Breast epithelium (tissue), 3 donors: Measurements from ENCODE around the gene POLG.

Experiments
- POLR2AphosphoS5 ChIP-seq, 3 donors: sonication (generic); formaldehyde crosslinking; IDR thresholded peaks; one replicate each; pipeline ENCODE4 v1.6.1; 2017; ENCODE audit warnings: antibody characterized with exemption in 3 of 3
- TF ChIP-seq, protein P1 (sequence below), 3 donors: fragments of 450-650 bp; IDR thresholded peaks; one replicate each; pipeline ENCODE4 v1.5.1; 2016 to 2017; ENCODE audit warnings: antibody characterized with exemption in 3 of 3, mild to moderate bottlenecking in 3 of 3, moderate library complexity in 3 of 3

GRCh38 chr15:89333011-89333860 lies 1.4 kb downstream of the POLG start:
- TF ChIP-seq, protein P1, sequence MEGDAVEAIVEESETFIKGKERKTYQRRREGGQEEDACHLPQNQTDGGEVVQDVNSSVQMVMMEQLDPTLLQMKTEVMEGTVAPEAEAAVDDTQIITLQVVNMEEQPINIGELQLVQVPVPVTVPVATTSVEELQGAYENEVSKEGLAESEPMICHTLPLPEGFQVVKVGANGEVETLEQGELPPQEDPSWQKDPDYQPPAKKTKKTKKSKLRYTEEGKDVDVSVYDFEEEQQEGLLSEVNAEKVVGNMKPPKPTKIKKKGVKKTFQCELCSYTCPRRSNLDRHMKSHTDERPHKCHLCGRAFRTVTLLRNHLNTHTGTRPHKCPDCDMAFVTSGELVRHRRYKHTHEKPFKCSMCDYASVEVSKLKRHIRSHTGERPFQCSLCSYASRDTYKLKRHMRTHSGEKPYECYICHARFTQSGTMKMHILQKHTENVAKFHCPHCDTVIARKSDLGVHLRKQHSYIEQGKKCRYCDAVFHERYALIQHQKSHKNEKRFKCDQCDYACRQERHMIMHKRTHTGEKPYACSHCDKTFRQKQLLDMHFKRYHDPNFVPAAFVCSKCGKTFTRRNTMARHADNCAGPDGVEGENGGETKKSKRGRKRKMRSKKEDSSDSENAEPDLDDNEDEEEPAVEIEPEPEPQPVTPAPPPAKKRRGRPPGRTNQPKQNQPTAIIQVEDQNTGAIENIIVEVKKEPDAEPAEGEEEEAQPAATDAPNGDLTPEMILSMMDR (IDR thresholded peaks at IDR 0.05) = no peak
- no peak for TF ChIP-seq POLR2AphosphoS5 (IDR thresholded peaks at IDR 0.05)
